Fibroblast of the conjunctiva (primary cell): ENCODE data around the gene AKT3.

Experiments used
- DNase-seq: peaks from one replicate; pipeline ENCODE4 v3.0.0-alpha.2; 2010; ENCODE audit warnings: low read depth

AKT3 gene

DNA sequence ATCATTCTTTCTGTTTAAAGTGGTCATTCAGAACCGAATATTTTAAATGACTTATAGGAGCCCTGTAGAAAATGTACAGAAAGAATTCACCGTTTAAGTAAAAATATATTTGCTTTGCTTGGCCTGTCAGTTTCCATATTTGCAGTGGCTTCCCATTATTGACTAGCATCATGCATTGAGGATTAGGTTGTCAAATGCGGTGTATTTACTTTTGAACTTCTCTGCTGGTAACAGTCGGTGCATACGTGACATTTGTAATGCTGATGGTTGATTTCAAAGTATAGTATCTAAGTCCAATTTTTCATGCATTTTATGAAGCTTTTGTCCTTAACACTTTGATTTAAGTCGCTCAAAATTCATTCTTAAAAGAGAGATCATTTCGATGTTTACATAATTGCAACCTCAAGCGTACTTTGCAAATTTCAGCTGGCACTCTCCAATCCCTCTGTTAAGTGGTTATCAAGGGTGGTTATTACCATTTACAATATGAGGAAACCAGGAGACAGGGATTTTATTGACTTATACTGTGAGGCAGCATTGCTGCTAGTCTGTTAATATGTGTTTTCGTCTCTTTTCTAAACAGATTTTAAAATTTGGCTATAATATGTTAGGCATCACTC is 392.6 kb downstream of the AKT3 start:
- no peak for DNase-seq

DNA sequence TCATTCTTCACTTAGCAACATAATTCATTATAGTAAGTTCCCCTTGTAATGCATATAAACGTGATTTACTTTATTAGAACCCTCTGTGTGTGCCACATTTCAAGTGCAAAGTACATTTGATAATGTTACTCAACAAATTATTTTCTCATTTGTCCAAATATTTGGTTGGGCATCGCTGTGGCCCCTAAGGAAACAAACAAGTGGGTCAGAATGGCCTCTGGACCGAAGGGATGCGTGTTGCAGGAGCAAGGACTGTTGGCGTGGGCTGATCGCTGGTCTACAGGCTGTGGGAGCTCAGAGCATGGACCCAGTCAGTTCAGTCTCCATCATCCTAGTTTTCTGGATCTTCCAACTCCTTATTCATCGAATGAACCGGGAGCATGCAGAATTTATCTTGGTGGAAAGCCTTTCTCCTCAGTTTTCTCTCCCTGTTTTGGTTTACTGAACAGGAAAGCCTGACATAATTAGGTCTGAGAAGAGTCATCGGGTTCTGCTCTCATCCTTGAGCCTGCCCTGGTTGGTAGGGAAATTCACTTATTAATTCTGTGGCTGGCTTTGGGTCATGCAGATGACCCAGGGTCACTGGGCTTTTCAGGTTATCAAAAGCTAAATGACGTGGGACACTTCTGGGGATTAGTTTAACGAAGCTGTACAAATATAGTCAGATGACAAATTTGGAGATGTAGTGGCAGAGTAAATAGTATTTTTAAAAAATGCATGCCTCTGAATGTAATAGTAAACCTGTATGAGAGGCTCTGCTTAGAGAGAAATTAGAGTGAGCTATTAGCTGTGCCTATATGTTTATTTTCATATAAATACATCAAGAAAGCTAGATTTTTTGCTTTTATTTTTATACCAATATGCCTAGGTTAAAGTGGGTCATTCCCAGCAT is 394.0 kb downstream of the AKT3 start:
- no peak for DNase-seq

GRCh38 chr1:243454328-243454997 is 395.6 kb downstream of the AKT3 start:
- no peak for DNase-seq

DNA sequence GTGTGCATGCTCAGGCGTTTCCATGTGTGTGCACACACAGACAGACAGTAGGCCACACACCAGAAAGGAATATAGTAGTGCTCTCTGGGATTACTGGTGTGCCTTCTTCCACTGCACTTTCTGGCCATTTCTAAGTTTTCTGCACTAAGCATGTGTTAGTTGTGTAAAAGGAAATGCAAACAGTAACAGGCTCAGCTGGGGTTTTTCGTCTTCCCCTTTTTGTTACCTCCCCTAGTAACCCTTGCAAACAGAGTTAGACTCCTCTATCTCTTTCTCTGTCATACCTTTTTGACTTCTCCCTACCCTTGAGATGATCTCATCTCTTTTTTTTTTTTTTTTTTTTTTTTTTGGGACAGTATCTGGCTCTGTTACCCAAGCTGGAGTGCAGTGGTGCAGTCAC is 398.0 kb downstream of the AKT3 start:
- no peak for DNase-seq

GRCh38 chr1:243449373-243449772 is 400.7 kb downstream of the AKT3 start:
- no peak for DNase-seq

GRCh38 chr1:243447844-243448243 is 402.2 kb downstream of the AKT3 start:
- no peak for DNase-seq

DNA sequence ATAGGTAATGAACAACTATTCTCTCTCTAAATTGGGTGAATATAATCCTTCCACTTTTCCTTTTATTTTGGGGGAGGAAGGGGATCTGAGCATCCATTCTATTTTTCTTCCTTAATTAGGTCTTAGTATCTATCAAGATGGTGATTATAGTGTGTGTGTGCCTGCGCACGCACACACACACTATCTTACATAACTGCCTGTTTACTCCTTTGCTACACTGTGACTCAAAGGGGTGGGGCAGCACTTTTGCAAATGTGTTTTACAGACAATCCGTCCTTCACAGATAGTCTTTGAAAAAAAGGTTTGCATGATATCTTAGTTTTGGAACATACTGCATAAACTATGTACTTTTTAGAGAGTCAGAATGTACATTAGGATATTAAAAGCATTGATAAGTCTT is 402.7 kb downstream of the AKT3 start:
- DNase-seq = no peak

DNA sequence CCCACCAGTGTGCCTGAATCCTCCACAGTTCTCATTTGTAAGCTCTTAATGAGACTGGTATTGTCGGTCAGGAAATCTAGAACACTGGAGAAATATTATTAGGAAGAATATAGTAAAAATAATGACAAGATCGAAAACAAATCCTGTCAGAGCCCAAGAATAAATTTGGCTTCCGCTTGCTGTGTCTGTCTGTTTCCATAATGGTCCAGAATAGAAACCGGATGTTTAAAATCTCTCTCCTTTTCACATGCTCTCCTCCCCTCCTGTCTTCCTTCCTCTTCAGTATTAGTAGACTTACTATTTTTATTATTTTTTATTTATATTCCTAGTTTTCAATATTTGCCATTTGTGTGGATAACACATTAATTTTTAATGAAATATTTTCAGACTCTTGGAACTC is 406.5 kb downstream of the AKT3 start:
- no peak for DNase-seq

DNA sequence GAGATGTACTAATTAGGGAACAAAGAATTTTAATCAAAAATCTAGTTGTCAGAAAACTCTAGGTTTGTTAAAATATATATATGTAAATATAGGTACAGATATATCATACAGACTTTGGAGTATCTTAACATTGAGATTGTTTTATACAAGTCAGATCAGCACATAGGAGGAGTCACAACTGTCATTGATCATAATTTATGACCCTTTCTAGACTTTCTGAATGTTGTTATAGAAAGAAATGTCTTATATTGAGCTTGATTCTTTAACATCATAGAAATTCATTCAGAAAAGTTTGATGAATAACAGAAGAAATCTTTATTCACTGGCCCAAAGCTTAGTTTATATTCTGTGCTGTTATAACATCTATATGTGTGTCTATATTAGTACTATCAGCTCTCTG is 408.4 kb downstream of the AKT3 start:
- DNase-seq = no peak

DNA sequence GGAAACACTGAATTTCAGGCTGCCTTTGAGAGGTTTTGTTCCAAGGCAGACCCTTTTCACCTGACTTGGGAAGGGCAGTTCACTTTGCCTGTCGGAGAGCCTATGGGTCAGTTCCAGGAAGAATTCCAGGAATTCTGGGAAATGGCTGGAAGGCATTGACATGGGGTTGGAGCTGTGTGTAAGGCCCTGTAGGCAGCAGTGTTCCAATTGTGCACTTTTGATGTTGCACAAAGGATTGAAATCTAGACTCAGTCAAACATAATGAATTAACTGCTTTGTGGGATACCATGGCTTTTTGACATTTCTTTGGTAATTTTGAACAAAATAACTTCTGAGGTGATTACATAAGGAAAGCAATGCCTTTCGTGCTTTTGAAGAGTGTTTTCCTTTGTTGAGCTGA is 409.6 kb downstream of the AKT3 start:
- no peak for DNase-seq

DNA sequence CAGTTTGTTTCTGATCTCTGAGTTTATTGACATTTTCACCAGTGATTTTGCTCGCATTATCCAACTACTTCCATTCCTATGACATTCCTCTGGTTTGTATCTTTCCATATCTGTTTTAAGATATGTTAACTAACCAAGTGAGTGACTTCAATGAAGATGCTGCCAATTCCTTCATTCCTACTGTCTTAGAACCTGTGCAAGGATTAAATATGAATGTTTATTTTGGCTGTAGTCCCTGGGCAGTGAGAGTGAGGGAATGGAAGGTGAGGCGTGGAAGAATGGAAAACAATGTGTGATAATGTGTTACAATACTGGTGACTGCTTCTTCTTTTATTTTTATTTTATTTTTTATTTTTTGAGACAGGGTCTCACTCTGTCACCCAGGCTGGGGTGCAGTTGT is 411.2 kb downstream of the AKT3 start:
- no peak for DNase-seq
